Immature natural killer cell (primary cell): Measurements from ENCODE around the gene HYDIN. TPM values are rescaled to one million over a fixed set of nuclear protein-coding genes. Genes with fewer than 3 reads are reported as not detected.
"Not testable (repeated sequence)": the region's sequence is repeated elsewhere in the genome, so short reads cannot be mapped to it uniquely, and the experiment has no call there.

ENCODE experiments used
- DNase-seq, 3 donors: peaks; one replicate each; pipeline ENCODE4 v3.0.0; 2022; ENCODE audit warnings: mixed read lengths in 1 of 3
- H3K27ac Mint-ChIP-seq, 6 donors: one replicate each; pipeline ENCODE4 v1.8.0; 2020; ENCODE audit warnings: mixed read lengths in 6 of 6, mild to moderate bottlenecking in 5 of 6, inconsistent platforms in 4 of 6, moderate library complexity in 3 of 6
- H3K27me3 Mint-ChIP-seq, 3 donors: one replicate each; pipeline ENCODE4 v1.8.0; 2020 to 2021; ENCODE audit warnings: low read depth in 3 of 3, mild to moderate bottlenecking in 3 of 3, mixed read lengths in 3 of 3, moderate library complexity in 3 of 3, inconsistent platforms in 1 of 3
- H3K36me3 Mint-ChIP-seq, 3 donors: one replicate each; pipeline ENCODE4 v1.8.0; 2020; ENCODE audit warnings: mixed read lengths in 3 of 3, inconsistent platforms in 2 of 3, mild to moderate bottlenecking in 2 of 3
- H3K4me1 Mint-ChIP-seq, 2 donors: one replicate each; pipeline ENCODE4 v1.8.0; 2020; ENCODE audit warnings: inconsistent platforms in 2 of 2, mild to moderate bottlenecking in 2 of 2, mixed read lengths in 2 of 2, moderate library complexity in 1 of 2
- H3K4me3 Mint-ChIP-seq, 5 donors: one replicate each; pipeline ENCODE4 v1.8.0; 2020; ENCODE audit warnings: mild to moderate bottlenecking in 5 of 5, mixed read lengths in 5 of 5, inconsistent platforms in 3 of 5, moderate library complexity in 3 of 5
- H3K9me3 Mint-ChIP-seq, 6 donors: one replicate each; pipeline ENCODE4 v1.8.0; 2020; ENCODE audit warnings: mild to moderate bottlenecking in 6 of 6, mixed read lengths in 6 of 6, inconsistent platforms in 4 of 6, moderate library complexity in 3 of 6
- polyA plus RNA-seq, 3 donors: library from polyadenylated mRNA; unstranded; fragments of 300-500 nt; fragmentation: Illumina TruSeq; gene quantifications; one replicate each; pipeline ENCODE4 v1.2.3, GENCODE V29; 2021

HYDIN gene
- polyA plus RNA-seq, 3 donors from 2014 or later, result 0.24 to 0.26 TPM; not detected in 1

GRCh38 chr16:70877895-70878294 is 352.6 kb downstream of the HYDIN start:
- not testable (repeated sequence) for H3K27ac Mint-ChIP-seq, DNase-seq, H3K4me3 Mint-ChIP-seq, H3K36me3 Mint-ChIP-seq, H3K9me3 Mint-ChIP-seq, H3K27me3 Mint-ChIP-seq, H3K4me1 Mint-ChIP-seq

- not testable (repeated sequence) for H3K27ac Mint-ChIP-seq, H3K4me1 Mint-ChIP-seq, DNase-seq, H3K36me3 Mint-ChIP-seq, H3K27me3 Mint-ChIP-seq, H3K4me3 Mint-ChIP-seq, H3K9me3 Mint-ChIP-seq
Measured at GRCh38 chr16:70876442-70876841, 354.1 kb downstream of the HYDIN start.

GRCh38 chr16:70864698-70865097 is 365.8 kb downstream of the HYDIN start:
- not testable (repeated sequence) for H3K27ac Mint-ChIP-seq, H3K27me3 Mint-ChIP-seq, H3K4me3 Mint-ChIP-seq, DNase-seq, H3K4me1 Mint-ChIP-seq, H3K9me3 Mint-ChIP-seq, H3K36me3 Mint-ChIP-seq

DNA sequence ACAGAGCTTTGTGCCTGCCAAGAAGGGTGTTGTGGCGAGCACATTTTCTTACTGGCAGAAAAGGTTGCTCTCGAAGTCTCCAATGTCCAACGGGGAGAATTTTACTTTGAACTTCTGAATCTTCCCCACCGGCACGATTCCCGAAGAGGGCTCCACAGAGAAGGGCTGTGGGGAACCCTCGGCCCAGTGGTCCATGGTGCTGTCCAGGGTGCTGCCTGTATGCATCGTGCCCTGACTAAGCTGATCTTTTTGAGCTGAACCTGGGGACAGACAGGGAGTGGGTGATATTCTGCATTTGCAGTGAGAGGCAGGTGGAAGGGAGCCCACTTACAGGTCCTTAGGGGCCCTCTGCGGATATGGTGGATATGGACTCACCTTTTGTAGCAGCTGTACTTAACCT is 368.5 kb downstream of the HYDIN start:
- not testable (repeated sequence) for H3K27ac Mint-ChIP-seq, H3K9me3 Mint-ChIP-seq, DNase-seq, H3K4me3 Mint-ChIP-seq, H3K36me3 Mint-ChIP-seq, H3K4me1 Mint-ChIP-seq, H3K27me3 Mint-ChIP-seq

- not testable (repeated sequence) for H3K4me1 Mint-ChIP-seq, H3K4me3 Mint-ChIP-seq, DNase-seq, H3K27me3 Mint-ChIP-seq, H3K9me3 Mint-ChIP-seq, H3K27ac Mint-ChIP-seq, H3K36me3 Mint-ChIP-seq
Measured at GRCh38 chr16:70851299-70851698, 379.2 kb downstream of the HYDIN start.

DNA sequence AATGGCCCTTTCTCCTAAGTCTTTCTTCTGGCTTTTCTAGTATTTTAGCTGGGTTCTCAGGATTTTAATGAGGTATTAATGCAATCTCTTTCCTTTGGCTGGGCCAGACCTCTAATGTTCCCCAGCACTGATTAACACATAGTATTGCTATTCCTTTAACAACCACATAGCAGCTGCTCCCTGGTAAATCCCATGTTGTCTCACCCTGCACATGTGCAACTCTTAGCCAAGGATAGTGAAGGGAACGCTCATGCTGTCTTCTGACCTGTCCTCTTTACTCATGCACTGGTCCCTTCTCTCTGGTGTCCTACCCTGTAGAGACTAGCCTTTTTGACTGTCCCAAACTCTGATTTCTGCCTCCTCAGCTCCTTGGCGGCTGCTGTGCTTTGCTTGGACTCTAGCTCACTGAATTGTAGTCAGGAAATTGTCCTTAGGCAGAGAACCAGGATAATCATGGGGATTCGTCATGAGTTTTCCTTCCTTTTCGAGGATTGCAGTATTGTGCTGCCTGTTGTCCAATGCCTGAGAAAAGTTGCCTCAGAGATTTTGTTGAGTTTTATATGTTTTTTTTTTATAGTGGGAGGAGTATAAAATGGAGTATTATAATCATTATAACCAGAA is 406.9 kb downstream of the HYDIN start:
- not testable (repeated sequence) for H3K36me3 Mint-ChIP-seq, H3K27ac Mint-ChIP-seq, H3K4me3 Mint-ChIP-seq, H3K27me3 Mint-ChIP-seq, DNase-seq, H3K9me3 Mint-ChIP-seq, H3K4me1 Mint-ChIP-seq

DNA sequence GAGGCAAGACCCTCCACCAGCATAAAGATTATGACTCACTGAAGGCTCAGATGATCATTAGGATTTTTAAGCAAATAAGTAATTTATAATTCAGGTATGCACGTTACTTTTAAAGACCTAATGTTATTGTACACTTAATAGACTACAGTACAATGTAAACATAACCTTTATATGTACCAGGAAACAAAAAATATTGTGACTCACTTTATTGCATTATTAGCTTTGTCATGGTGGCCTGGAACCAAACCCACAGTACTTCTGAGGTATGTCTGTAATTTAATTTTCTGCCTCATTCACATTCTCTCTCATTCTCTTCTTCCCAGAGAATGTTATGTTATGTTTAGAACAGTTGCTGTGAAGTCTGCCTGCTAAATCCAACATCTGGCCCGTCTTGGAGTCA is 407.8 kb downstream of the HYDIN start:
- not testable (repeated sequence) for H3K36me3 Mint-ChIP-seq, DNase-seq, H3K27me3 Mint-ChIP-seq, H3K9me3 Mint-ChIP-seq, H3K4me1 Mint-ChIP-seq, H3K27ac Mint-ChIP-seq, H3K4me3 Mint-ChIP-seq

- not testable (repeated sequence) for H3K9me3 Mint-ChIP-seq, H3K4me3 Mint-ChIP-seq, H3K27ac Mint-ChIP-seq, DNase-seq, H3K36me3 Mint-ChIP-seq, H3K4me1 Mint-ChIP-seq, H3K27me3 Mint-ChIP-seq
Measured at GRCh38 chr16:70818088-70818487, 412.4 kb downstream of the HYDIN start.

DNA sequence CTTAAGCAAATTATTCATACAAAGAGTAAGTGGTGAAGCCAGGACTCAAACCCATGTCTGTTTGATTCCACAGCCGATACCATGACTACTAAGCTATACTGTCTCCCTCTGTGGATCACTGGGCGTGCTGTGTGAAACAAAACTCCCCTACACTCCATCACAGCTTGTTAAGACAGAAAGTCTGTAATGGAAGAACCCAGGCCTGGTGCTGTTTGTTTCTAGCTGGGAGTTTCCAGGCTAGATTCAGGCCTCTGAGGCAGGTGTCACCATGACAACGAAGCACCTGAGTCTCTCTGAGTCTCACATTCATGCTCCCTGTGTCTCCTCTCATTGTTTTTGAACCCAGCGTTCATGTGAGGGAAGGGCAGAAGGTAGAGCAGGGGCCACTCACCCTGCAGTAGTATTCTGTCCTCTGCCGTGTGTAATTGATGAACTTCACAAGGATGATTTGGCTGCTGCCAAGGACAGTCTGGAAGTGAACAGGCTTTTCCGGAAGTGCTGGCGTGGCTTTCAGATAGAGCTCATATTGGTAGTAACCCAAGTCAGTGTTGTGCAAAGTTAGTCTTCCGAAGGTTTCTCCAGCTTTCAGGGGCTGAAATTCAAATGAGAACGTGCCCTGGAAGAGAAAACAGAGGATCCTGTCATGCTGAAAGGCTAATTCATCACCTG is 421.0 kb downstream of the HYDIN start:
- Mint-ChIP-seq H3K27me3 (peaks cover 0 to 5% (median 5%) of the 10 kb centered on the region in 3 donors), H3K9me3 (no peaks in the 10 kb centered on the region), H3K4me3 (no peak overlapping the region), H3K27ac (no peak overlapping the region), H3K4me1 (no peaks in the 10 kb centered on the region), H3K36me3 (no peaks in the 10 kb centered on the region)
- DNase-seq, result no peak

GRCh38 chr16:70808371-70808770 is 422.2 kb downstream of the HYDIN start:
- Mint-ChIP-seq H3K27me3 (peaks cover 0 to 5% (median 5%) of the 10 kb centered on the region in 3 donors), H3K9me3 (no peaks in the 10 kb centered on the region), H3K36me3 (no peaks in the 10 kb centered on the region), H3K4me3 (no peak overlapping the region), H3K4me1 (no peaks in the 10 kb centered on the region), H3K27ac (no peak overlapping the region)
- no peak for DNase-seq

DNA sequence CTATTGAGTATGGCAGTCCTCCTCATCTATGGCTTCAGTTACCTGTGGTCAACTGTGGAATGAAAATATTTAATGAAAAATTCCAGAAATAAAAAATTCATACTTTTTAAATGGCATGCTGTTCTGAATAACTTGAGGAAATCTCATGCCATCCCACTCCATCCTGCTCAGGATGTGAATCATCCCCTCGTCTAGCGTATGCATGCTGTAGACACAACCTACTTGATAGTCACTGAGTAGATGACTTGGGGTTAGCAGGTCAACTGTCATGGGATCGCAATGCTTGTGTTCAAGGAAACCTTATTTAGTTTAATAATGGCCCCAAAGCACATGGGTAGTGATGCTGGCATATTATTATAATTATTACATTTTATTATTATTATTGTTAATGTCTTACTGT is 424.7 kb downstream of the HYDIN start:
- Mint-ChIP-seq H3K36me3 (no peaks in the 10 kb centered on the region), H3K9me3 (no peaks in the 10 kb centered on the region), H3K4me3 (no peak overlapping the region), H3K4me1 (peaks cover 8 to 9% of the 10 kb centered on the region in 2 donors), H3K27me3 (peaks cover 1 to 6% (median 5%) of the 10 kb centered on the region in 3 donors), H3K27ac (no peak overlapping the region)
- no peak for DNase-seq

GRCh38 chr16:70805380-70805779 is 425.1 kb downstream of the HYDIN start:
- Mint-ChIP-seq H3K4me3 (no peak overlapping the region), H3K36me3 (no peaks in the 10 kb centered on the region)

GRCh38 chr16:70804734-70805169 is 425.8 kb downstream of the HYDIN start:
- peaks cover 1 to 7% (median 3%) of the 10 kb centered on the region in 3 donors for H3K27me3 Mint-ChIP-seq
- H3K36me3 Mint-ChIP-seq, result no peaks in the 10 kb centered on the region
- H3K4me1 Mint-ChIP-seq, result peaks cover 17 to 19% of the 10 kb centered on the region in 2 donors
- H3K4me3 Mint-ChIP-seq, result no peak overlapping the region
- no peaks in the 10 kb centered on the region for H3K9me3 Mint-ChIP-seq
- no peak for DNase-seq
- no peak overlapping the region for H3K27ac Mint-ChIP-seq

More at GRCh38 chr16:70805380-70805779, 425.1 kb downstream of the HYDIN start:
- no peaks in the 10 kb centered on the region for H3K9me3 Mint-ChIP-seq
- H3K27me3 Mint-ChIP-seq, result peaks cover 1 to 6% (median 4%) of the 10 kb centered on the region in 3 donors
- no peak for DNase-seq
- peaks cover 11 to 13% of the 10 kb centered on the region in 2 donors for H3K4me1 Mint-ChIP-seq
- no peak overlapping the region for H3K27ac Mint-ChIP-seq

- Mint-ChIP-seq H3K4me3 (no peak overlapping the region), H3K27me3 (peaks cover 1 to 7% (median 4%) of the 10 kb centered on the region in 3 donors), H3K36me3 (no peaks in the 10 kb centered on the region), H3K27ac (no peak overlapping the region), H3K9me3 (no peaks in the 10 kb centered on the region), H3K4me1 (peaks cover 21 to 25% of the 10 kb centered on the region in 2 donors)
- no peak for DNase-seq
Measured at GRCh38 chr16:70804153-70804733, 426.3 kb downstream of the HYDIN start.
